GM12878 (cell line): ENCODE results near the gene POLR2L. TPM values are rescaled to one million over a fixed set of nuclear protein-coding genes. Genes with fewer than 3 reads are reported as not detected.

Source experiments
- ATAC-seq: fragments of 200-7000 bp; cut with Tn5 transposase; 3 replicates; pipeline ENCODE4 v1.9.1; 2020; ENCODE audit warnings: mild to moderate bottlenecking, moderate library complexity
- BruUV-seq: library from RNA; stranded (reverse); fragments of 400-500 nt; replicated peaks from 2 replicates; lab custom pipeline; 2021; lab: Mats Ljungman, UMichigan
- CTCF ChIA-PET: fragments of 300-600 bp; sonication (Branson Sonifier 250); formaldehyde crosslinking; extraction: SDS; loops from one replicate; lab custom pipeline; 2021; ENCODE audit warnings: inconsistent platforms; lab: Yijun Ruan, JAX
- POLR2A ChIA-PET: fragments of 350-600 bp; formaldehyde crosslinking; extraction: SDS; loops from one replicate; lab custom pipeline; 2021; ENCODE audit warnings: inconsistent platforms; lab: Charles Lee
- RAD21 ChIA-PET: fragments of 300-600 bp; sonication (Branson Sonifier 250); formaldehyde crosslinking; loops from one replicate; lab custom pipeline; 2023; ENCODE audit warnings: antibody characterized with exemption; ENCODE audit not compliant: unreplicated experiment; lab: Charles Lee
- SMC1A ChIA-PET: fragments of 300-600 bp; sonication (Branson Sonifier 250); formaldehyde crosslinking; loops from one replicate; lab custom pipeline; 2023; ENCODE audit not compliant: unreplicated experiment, uncharacterized antibody; lab: Charles Lee
- DNase-seq: peaks from one replicate; pipeline ENCODE4 v3.0.0-alpha.2; 2011; ENCODE audit warnings: low read depth, low spot score
- FAIRE-seq: peaks from 3 replicates; lab custom pipeline; 2011; peaks lifted over from hg19 to GRCh38; lab: Jason Lieb, UNC
- H2AFZ ChIP-seq: 2 replicates; pipeline ENCODE4 v1.6.0; 2011; ENCODE audit warnings: low read depth, low read length, control low read depth; ENCODE audit not compliant: control insufficient read depth
- H3K27ac ChIP-seq: 2 replicates; pipeline ENCODE4 v1.5.1; 2011; ENCODE audit warnings: control low read depth; ENCODE audit not compliant: control insufficient read depth, insufficient read depth
- H3K27me3 ChIP-seq, 2 experiments: replicated peaks in 1 of 2; 2 replicates each; pipeline versions ENCODE4 v1.6.0 to v1.6.1; 2011; ENCODE audit warnings: low read length in 1 of 2; ENCODE audit not compliant: control insufficient read depth in 2 of 2, insufficient read depth in 2 of 2
- H3K36me3 ChIP-seq, 2 experiments: 2 replicates each; pipeline ENCODE4 v1.5.1; 2011; ENCODE audit warnings: low read length in 1 of 2; ENCODE audit not compliant: control insufficient read depth in 2 of 2, insufficient read depth in 2 of 2
- H3K4me1 ChIP-seq: 2 replicates; pipeline ENCODE4 v1.6.1; 2011; ENCODE audit warnings: mild to moderate bottlenecking, low read length, moderate library complexity, mixed read lengths; ENCODE audit not compliant: control insufficient read depth, insufficient read depth
- H3K4me2 ChIP-seq: 2 replicates; pipeline ENCODE4 v1.6.0; 2011; ENCODE audit warnings: control low read depth; ENCODE audit not compliant: control insufficient read depth, insufficient read depth
- H3K4me3 ChIP-seq: fragments of 200-600 bp; sonication (generic); 2 replicates; pipeline ENCODE4 v1.5.1; 2016
- H3K79me2 ChIP-seq: 2 replicates; pipeline ENCODE4 v1.6.0; 2011; ENCODE audit warnings: low read length; ENCODE audit not compliant: control insufficient read depth, insufficient read depth
- H3K9ac ChIP-seq: 2 replicates; pipeline ENCODE4 v1.8.0; 2011; ENCODE audit warnings: low read length, control low read depth, mixed read lengths; ENCODE audit not compliant: control insufficient read depth, insufficient read depth
- H3K9me3 ChIP-seq: replicated peaks from 3 replicates; pipeline ENCODE4 v1.5.1; 2011; ENCODE audit warnings: mild to moderate bottlenecking, low read length; ENCODE audit not compliant: control insufficient read depth, insufficient read depth
- H4K20me1 ChIP-seq: 2 replicates; pipeline ENCODE4 v1.6.0; 2011; ENCODE audit not compliant: control insufficient read depth, insufficient read depth
- CREM ChIP-seq: IDR thresholded peaks from 2 replicates; pipeline ENCODE4 v1.6.1; 2014; ENCODE audit warnings: antibody characterized with exemption, low read depth
- JUNB ChIP-seq: IDR thresholded peaks from 2 replicates; pipeline ENCODE4 v1.6.1; 2016; ENCODE audit warnings: antibody characterized with exemption, mild to moderate bottlenecking
- NBN ChIP-seq: fragments of 450-650 bp; IDR thresholded peaks from 2 replicates; pipeline ENCODE4 v1.6.1; 2016
- POLR2AphosphoS2 ChIP-seq: IDR thresholded peaks from 2 replicates; pipeline ENCODE4 v1.6.1; 2011; ENCODE audit warnings: low read depth, mild to moderate bottlenecking, low read length, improper control_type of control experiment, moderate library complexity
- RAD51 ChIP-seq: fragments of 450-650 bp; IDR thresholded peaks from 2 replicates; pipeline ENCODE4 v1.6.1; 2016; ENCODE audit warnings: moderate library complexity, mild to moderate bottlenecking, inconsistent platforms
- SREBF2 ChIP-seq: IDR thresholded peaks from 2 replicates; pipeline ENCODE4 v1.6.1; 2012; ENCODE audit warnings: mild to moderate bottlenecking, low read length
- TBL1XR1 ChIP-seq: IDR thresholded peaks from 2 replicates; pipeline ENCODE4 v1.6.1; 2012; ENCODE audit warnings: low read depth, low read length, improper control_type of control experiment
- WGBS: methylation state at CpG from one replicate; pipeline ENCODE4 v1.1.6; 2016; ENCODE audit warnings: low lambda C conversion rate; ENCODE audit not compliant: insufficient replicate concordance, insufficient coverage; ENCODE audit errors: missing lambda C conversion rate; 5-methylcytosine and 5-hydroxymethylcytosine counted together
- in situ Hi-C: fragments of 300-500 bp; cut with MboI; formaldehyde crosslinking; loops from 9 replicates; pipeline ENCODE4 v1.14.3; 2018; ENCODE audit warnings: mixed read lengths
- intact Hi-C: fragments of 100-400 bp; cut with micrococcal nuclease; formaldehyde crosslinking; loops from one replicate; pipeline ENCODE4 v1.14.2; 2022; ENCODE audit not compliant: unreplicated experiment
- polyA plus RNA-seq, 11 experiments: library from polyadenylated mRNA; depleted of rRNA in 4 of 11; unstranded in 6 of 11; stranded (reverse) in 5 of 11; fragments of >200 nt; fragmentation: Nextera tagmentation in 4 of 11; fragmentation: Illumina TruSeq in 1 of 11; extraction: Ambion mirVana in 4 of 11; extraction: Trizol in 1 of 11; gene quantifications; 1 replicate in 1 of 11; 2 replicates in 10 of 11; pipeline versions ENCODE4 v1.2.1 to v1.2.3, GENCODE V29; 2011 to 2016; ENCODE audit warnings: inconsistent platforms in 2 of 11, missing spikeins in 2 of 11, low read depth in 1 of 11
- total RNA-seq, 4 experiments: library from RNA; depleted of rRNA in 3 of 4; stranded (reverse); fragments of >200 nt in 3 of 4; fragmentation: Illumina TruSeq in 1 of 4; extraction: Trizol in 1 of 4; gene quantifications; 2 replicates each; pipeline versions ENCODE4 v1.2.1 to v1.2.3, GENCODE V29; 2013 to 2021
- TF ChIP-seq, protein P1 (sequence below): IDR thresholded peaks from 2 replicates; pipeline ENCODE4 v1.6.1; 2012; ENCODE audit warnings: low read depth, low read length, improper control_type of control experiment
- TF ChIP-seq, protein P2 (sequence below): fragments of 450-650 bp; formaldehyde crosslinking; IDR thresholded peaks from 2 replicates; pipeline ENCODE4 v1.4.0; 2022; ENCODE audit warnings: mild to moderate bottlenecking, moderate library complexity
- TF ChIP-seq, protein P3 (sequence below): IDR thresholded peaks from 2 replicates; pipeline ENCODE4 v1.6.1; 2011; ENCODE audit warnings: low read depth, low read length, improper control_type of control experiment, borderline replicate concordance
- TF ChIP-seq, protein P4 (sequence below): fragments of 450-650 bp; formaldehyde crosslinking; IDR thresholded peaks from 2 replicates; pipeline ENCODE4 v1.5.0; 2022; ENCODE audit warnings: mild to moderate bottlenecking, missing genetic modification characterization

The POLR2L gene
- total and polyA plus RNA-seq, 10 of the 15 experiments (the other 5 are each of a cell fraction or from before 2014, with no cell fraction given), result 23.1 to 497 (median 125) TPM

DNA sequence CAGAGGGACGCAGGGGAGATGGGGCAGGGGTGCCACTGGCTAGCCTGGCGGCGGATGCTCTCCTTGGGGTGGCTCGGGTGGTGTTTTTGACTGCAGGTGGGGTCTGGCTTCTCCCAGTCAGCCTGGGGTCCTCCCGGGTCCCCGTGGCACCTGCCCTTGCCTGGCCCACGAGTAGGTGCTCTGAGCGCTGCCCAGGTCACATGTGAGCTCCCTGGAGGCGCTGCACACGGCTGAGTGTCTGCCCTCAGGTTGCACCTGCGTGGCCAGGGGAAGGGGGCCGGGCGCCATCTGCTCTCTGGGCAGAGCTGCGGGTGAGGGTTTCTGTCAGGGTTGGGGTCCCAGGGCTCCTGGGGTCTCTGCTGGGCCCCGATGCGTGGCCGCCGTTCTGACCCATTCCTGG, 5.5 kb upstream of the POLR2L start:
- Histone ChIP-seq H3K36me3 (no peaks in the 10 kb centered on the region), H4K20me1 (no peaks in the 10 kb centered on the region), H3K4me2 (no peak overlapping the region), H2AFZ (no peak overlapping the region), H3K27ac (no peak overlapping the region), H3K9me3 (no peaks in the 10 kb centered on the region), H3K4me3 (no peak overlapping the region), H3K79me2 (no peaks in the 10 kb centered on the region), H3K4me1 (peaks cover 8% of the 10 kb centered on the region), H3K9ac (no peak overlapping the region), H3K27me3 (no peaks in the 10 kb centered on the region; a peak in 1 of 4 replicates)
- ChIA-PET POLR2A (interaction anchor here (1.0 kb wide), 1 partner anchor 21 kb away, joined by 3 read pairs; no protein-coding TSS in a partner anchor), SMC1A (no interaction called here), RAD21 (interaction anchor here (1.3 kb wide), 1 partner anchor 39 kb away, joined by 3 read pairs; the partner anchor contains the start of gene RPLP2), CTCF (interaction anchor here (0.9 to 3.4 kb wide), 5 partner anchors 17 to 207 kb away, joined by 3 to 23 read pairs (median 3); no protein-coding TSS in a partner anchor)
- ATAC-seq, result no peak
- no peak for FAIRE-seq
- no peak for TF ChIP-seq TBL1XR1
- TF ChIP-seq, protein P1, sequence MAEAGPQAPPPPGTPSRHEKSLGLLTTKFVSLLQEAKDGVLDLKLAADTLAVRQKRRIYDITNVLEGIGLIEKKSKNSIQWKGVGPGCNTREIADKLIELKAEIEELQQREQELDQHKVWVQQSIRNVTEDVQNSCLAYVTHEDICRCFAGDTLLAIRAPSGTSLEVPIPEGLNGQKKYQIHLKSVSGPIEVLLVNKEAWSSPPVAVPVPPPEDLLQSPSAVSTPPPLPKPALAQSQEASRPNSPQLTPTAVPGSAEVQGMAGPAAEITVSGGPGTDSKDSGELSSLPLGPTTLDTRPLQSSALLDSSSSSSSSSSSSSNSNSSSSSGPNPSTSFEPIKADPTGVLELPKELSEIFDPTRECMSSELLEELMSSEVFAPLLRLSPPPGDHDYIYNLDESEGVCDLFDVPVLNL, result no peak
- no peak for TF ChIP-seq POLR2AphosphoS2
- TF ChIP-seq, protein P2, sequence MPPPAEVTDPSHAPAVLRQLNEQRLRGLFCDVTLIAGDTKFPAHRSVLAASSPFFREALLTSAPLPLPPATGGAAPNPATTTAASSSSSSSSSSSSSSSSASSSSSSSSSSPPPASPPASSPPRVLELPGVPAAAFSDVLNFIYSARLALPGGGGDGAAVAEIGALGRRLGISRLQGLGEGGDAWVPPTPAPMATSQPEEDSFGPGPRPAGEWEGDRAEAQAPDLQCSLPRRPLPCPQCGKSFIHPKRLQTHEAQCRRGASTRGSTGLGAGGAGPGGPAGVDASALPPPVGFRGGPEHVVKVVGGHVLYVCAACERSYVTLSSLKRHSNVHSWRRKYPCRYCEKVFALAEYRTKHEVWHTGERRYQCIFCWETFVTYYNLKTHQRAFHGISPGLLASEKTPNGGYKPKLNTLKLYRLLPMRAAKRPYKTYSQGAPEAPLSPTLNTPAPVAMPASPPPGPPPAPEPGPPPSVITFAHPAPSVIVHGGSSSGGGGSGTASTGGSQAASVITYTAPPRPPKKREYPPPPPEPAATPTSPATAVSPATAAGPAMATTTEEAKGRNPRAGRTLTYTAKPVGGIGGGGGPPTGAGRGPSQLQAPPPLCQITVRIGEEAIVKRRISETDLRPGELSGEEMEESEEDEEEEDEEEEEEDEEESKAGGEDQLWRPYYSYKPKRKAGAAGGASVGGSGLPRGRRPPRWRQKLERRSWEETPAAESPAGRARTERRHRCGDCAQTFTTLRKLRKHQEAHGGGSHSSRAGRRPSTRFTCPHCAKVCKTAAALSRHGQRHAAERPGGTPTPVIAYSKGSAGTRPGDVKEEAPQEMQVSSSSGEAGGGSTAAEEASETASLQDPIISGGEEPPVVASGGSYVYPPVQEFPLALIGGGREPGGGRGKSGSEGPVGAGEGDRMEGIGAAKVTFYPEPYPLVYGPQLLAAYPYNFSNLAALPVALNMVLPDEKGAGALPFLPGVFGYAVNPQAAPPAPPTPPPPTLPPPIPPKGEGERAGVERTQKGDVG (CRISPR knock-in tag), result no peak
- TF ChIP-seq, protein P3, sequence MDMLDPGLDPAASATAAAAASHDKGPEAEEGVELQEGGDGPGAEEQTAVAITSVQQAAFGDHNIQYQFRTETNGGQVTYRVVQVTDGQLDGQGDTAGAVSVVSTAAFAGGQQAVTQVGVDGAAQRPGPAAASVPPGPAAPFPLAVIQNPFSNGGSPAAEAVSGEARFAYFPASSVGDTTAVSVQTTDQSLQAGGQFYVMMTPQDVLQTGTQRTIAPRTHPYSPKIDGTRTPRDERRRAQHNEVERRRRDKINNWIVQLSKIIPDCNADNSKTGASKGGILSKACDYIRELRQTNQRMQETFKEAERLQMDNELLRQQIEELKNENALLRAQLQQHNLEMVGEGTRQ, result no peak
- TF ChIP-seq SREBF2, result no peak
- no peak for TF ChIP-seq CREM
- TF ChIP-seq, protein P4, sequence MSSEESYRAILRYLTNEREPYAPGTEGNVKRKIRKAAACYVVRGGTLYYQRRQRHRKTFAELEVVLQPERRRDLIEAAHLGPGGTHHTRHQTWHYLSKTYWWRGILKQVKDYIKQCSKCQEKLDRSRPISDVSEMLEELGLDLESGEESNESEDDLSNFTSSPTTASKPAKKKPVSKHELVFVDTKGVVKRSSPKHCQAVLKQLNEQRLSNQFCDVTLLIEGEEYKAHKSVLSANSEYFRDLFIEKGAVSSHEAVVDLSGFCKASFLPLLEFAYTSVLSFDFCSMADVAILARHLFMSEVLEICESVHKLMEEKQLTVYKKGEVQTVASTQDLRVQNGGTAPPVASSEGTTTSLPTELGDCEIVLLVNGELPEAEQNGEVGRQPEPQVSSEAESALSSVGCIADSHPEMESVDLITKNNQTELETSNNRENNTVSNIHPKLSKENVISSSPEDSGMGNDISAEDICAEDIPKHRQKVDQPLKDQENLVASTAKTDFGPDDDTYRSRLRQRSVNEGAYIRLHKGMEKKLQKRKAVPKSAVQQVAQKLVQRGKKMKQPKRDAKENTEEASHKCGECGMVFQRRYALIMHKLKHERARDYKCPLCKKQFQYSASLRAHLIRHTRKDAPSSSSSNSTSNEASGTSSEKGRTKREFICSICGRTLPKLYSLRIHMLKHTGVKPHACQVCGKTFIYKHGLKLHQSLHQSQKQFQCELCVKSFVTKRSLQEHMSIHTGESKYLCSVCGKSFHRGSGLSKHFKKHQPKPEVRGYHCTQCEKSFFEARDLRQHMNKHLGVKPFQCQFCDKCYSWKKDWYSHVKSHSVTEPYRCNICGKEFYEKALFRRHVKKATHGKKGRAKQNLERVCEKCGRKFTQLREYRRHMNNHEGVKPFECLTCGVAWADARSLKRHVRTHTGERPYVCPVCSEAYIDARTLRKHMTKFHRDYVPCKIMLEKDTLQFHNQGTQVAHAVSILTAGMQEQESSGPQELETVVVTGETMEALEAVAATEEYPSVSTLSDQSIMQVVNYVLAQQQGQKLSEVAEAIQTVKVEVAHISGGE, result no peak
- no peak for TF ChIP-seq JUNB
- TF ChIP-seq RAD51, result no peak
- no peak for TF ChIP-seq NBN
- 42% methylated on average over 18 of the region's 18 CpGs for WGBS
- BruUV-seq, result no TSS peak
- intact Hi-C loops (loop anchor here (1.0 kb wide), 1 partner anchor 203 kb away; no protein-coding TSS in a partner anchor), in situ Hi-C loops (loop anchor here (10.0 kb wide), 2 partner anchors 207 to 1007 kb away; partner anchors contain the start of gene LSP1)
- no peak for DNase-seq
